ENCODE results near the gene MXRA7. TPM values are rescaled to one million over a fixed set of nuclear protein-coding genes. Genes with fewer than 3 reads are reported as not detected.
A peak's percentile ranks its signal among the peaks of the same experiment; 100 is the strongest.

The MXRA7 gene
- total and polyA plus RNA-seq, 2 experiments from 2014 or later, result 48.0 to 625 TPM

- Histone ChIP-seq H2AFZ (no peak overlapping the region), H3K9me3 (ENCODE audit: low read depth) (no peaks in the 10 kb centered on the region), H3K79me2 (ENCODE audit: insufficient read depth) (peaks cover 67% of the 10 kb centered on the region), H3K9me2 (ENCODE audit: insufficient read depth) (no peaks in the 10 kb centered on the region), H4K20me1 (ENCODE audit: insufficient read depth) (no peaks in the 10 kb centered on the region), H3K4me3 (no peak overlapping the region), H3K27ac (no peak overlapping the region), H3K4me1 (ENCODE audit: insufficient read depth) (peaks cover 46% of the 10 kb centered on the region), H3K9ac (no peak overlapping the region), H3F3A (ENCODE audit: insufficient read depth) (peaks cover 22% of the 10 kb centered on the region), H3K4me2 (ENCODE audit: unreplicated experiment) (no peak overlapping the region), H3K27me3 (replicated peaks; ENCODE audit: insufficient read depth) (no peaks in the 10 kb centered on the region), H3K36me3 (ENCODE audit: low read depth) (peaks cover 22% of the 10 kb centered on the region; the same call in 1 of the 2 replicates)
- WGBS, 2 experiments (ENCODE audit: low coverage in 1 of 2, low lambda C conversion rate in 2 of 2, missing lambda C conversion rate in 2 of 2), result 77 to 81% methylated on average over 4 to 7 of the region's 7 CpGs
- DNase-seq, result no peak
- TF ChIP-seq EZH2 (IDR thresholded peaks at IDR 0.05; ENCODE audit: insufficient read depth, poor library complexity, severe bottlenecking) (no peak), EZH2phosphoT487 (IDR thresholded peaks at IDR 0.05; ENCODE audit: insufficient read depth, low read depth) (no peak)
- in situ Hi-C loops (cut with MboI), result no loop called here
Measured at GRCh38 chr17:76684756-76685155, 26.0 kb downstream of the MXRA7 start.

DNA sequence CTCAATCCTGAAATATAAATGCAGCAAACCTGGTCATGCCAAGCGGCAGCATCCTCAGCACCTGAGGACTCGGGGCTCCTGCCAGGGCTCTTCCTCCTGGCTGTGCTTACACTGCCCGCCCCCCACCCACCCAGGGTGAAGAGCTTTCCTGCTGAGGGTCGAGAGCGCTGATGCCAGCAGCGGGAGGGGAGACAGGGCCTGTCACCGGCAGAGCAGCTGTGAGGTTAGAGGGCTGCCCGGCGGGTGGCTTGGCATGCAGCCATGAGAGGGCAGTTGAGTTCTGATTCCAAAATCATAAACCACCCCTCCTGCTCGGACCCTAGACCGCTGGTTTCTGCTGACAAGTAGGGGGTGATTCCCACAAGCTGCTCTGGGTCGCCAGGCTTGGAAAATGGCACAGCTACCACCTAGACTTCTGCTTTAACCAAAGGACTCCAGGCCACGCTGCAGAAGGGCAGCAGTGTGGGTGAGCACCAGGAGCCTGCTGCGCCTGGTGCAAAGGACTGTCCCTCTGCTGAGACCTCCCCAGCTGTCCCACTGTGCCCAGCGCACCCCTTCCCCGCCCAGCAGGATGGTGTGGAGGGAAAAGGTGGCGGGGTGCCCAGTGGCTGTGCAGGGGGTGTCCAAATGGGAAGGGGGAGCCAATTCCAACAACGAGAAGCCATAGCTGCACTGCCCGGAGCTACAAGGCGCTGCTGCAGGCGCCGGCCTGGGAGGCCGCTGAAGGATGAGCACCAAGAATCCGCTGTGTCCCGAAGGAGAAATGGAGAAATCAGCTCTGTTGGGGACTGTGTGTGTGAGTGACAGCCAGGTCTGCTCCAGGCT, 26.6 kb downstream of the MXRA7 start:
- no peak overlapping the region for H3K27ac ChIP-seq
- no peaks in the 10 kb centered on the region for H3K9me3 ChIP-seq (ENCODE audit: low read depth)
- H3F3A ChIP-seq (ENCODE audit: insufficient read depth), result peaks cover 17% of the 10 kb centered on the region
- WGBS, 2 experiments (ENCODE audit: low coverage in 1 of 2, low lambda C conversion rate in 2 of 2, missing lambda C conversion rate in 2 of 2), result 93 to 94% methylated on average over 25 of the region's 25 CpGs
- H3K9ac ChIP-seq, result no peak overlapping the region
- H3K27me3 ChIP-seq (replicated peaks; ENCODE audit: insufficient read depth), result no peaks in the 10 kb centered on the region
- peaks cover 40% of the 10 kb centered on the region for H3K4me1 ChIP-seq (ENCODE audit: insufficient read depth)
- DNase-seq, result no peak
- peaks cover 61% of the 10 kb centered on the region for H3K79me2 ChIP-seq (ENCODE audit: insufficient read depth)
- H4K20me1 ChIP-seq (ENCODE audit: insufficient read depth), result no peaks in the 10 kb centered on the region
- no peak for TF ChIP-seq EZH2phosphoT487 (IDR thresholded peaks at IDR 0.05; ENCODE audit: insufficient read depth, low read depth)
- no peak for TF ChIP-seq EZH2 (IDR thresholded peaks at IDR 0.05; ENCODE audit: insufficient read depth, poor library complexity, severe bottlenecking)
- no peak overlapping the region for H3K4me3 ChIP-seq
- H3K4me2 ChIP-seq (ENCODE audit: unreplicated experiment), result no peak overlapping the region
- in situ Hi-C loops (cut with MboI), result no loop called here
- no peak overlapping the region for H2AFZ ChIP-seq
- no peaks in the 10 kb centered on the region for H3K9me2 ChIP-seq (ENCODE audit: insufficient read depth)
- H3K36me3 ChIP-seq (ENCODE audit: low read depth), result peaks cover 21% of the 10 kb centered on the region; the same call in 1 of the 2 replicates

- H3K4me2 ChIP-seq (ENCODE audit: unreplicated experiment), result no peak overlapping the region
Measured at GRCh38 chr17:76683011-76683755, 27.6 kb downstream of the MXRA7 start.

DNA sequence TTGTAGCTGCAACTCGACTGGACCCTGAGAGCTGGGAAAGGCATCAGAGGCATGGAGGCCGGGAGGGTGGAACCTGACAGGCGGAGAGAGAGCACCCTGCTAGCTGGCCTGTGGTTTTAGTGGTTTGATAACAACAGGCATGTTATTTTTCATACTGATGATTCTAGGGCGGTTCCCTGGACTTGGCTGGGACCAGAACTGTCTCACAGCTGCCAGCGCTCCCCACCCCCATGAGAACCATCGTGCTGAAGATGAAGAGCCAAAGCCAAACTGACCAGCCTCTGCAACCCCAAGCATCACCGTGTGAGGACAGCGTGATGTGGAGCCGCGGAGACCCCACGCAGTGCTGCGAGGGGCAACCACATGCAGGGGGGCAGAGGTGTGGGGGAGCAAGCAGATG, 28.5 kb downstream of the MXRA7 start:
- no peaks in the 10 kb centered on the region for H3K9me3 ChIP-seq (ENCODE audit: low read depth)
- H3K4me3 ChIP-seq, result no peak overlapping the region
- no peak overlapping the region for H3K4me2 ChIP-seq (ENCODE audit: unreplicated experiment)
- H3K36me3 ChIP-seq (ENCODE audit: low read depth), result peaks cover 27% of the 10 kb centered on the region; the same call in 1 of the 2 replicates
- H3K4me1 ChIP-seq (ENCODE audit: insufficient read depth), result peaks cover 21% of the 10 kb centered on the region
- no peaks in the 10 kb centered on the region for H3K9me2 ChIP-seq (ENCODE audit: insufficient read depth)
- TF ChIP-seq EZH2 (IDR thresholded peaks at IDR 0.05; ENCODE audit: insufficient read depth, poor library complexity, severe bottlenecking), result no peak
- no peak for TF ChIP-seq EZH2phosphoT487 (IDR thresholded peaks at IDR 0.05; ENCODE audit: insufficient read depth, low read depth)
- peaks cover 7% of the 10 kb centered on the region; the same call in 1 of the 2 replicates for H3F3A ChIP-seq (ENCODE audit: insufficient read depth)
- H2AFZ ChIP-seq, result no peak overlapping the region
- H3K27ac ChIP-seq, result peak overlapping the region; percentile 32; the same call in 1 of the 2 replicates
- H3K27me3 ChIP-seq (replicated peaks; ENCODE audit: insufficient read depth), result no peaks in the 10 kb centered on the region
- H4K20me1 ChIP-seq (ENCODE audit: insufficient read depth), result no peaks in the 10 kb centered on the region
- 45 to 47% methylated on average over 11 to 12 of the region's 12 CpGs for WGBS, 2 experiments (ENCODE audit: low coverage in 1 of 2, low lambda C conversion rate in 2 of 2, missing lambda C conversion rate in 2 of 2)
- in situ Hi-C loops (cut with MboI), result no loop called here
- no peak overlapping the region for H3K9ac ChIP-seq
- peak; percentile 44 for DNase-seq
- H3K79me2 ChIP-seq (ENCODE audit: insufficient read depth), result peaks cover 44% of the 10 kb centered on the region

More at GRCh38 chr17:76683011-76683755, 27.6 kb downstream of the MXRA7 start:
- no peaks in the 10 kb centered on the region for H4K20me1 ChIP-seq (ENCODE audit: insufficient read depth)
- no peak overlapping the region for H3K9ac ChIP-seq
- H2AFZ ChIP-seq, result no peak overlapping the region
- H3K36me3 ChIP-seq (ENCODE audit: low read depth), result peaks cover 27% of the 10 kb centered on the region; the same call in 1 of the 2 replicates
- H3F3A ChIP-seq (ENCODE audit: insufficient read depth), result peaks cover 11% of the 10 kb centered on the region; the same call in 1 of the 2 replicates
- TF ChIP-seq EZH2phosphoT487 (IDR thresholded peaks at IDR 0.05; ENCODE audit: insufficient read depth, low read depth) (no peak), EZH2 (IDR thresholded peaks at IDR 0.05; ENCODE audit: insufficient read depth, poor library complexity, severe bottlenecking) (no peak)
- H3K79me2 ChIP-seq (ENCODE audit: insufficient read depth), result peaks cover 53% of the 10 kb centered on the region
- in situ Hi-C loops (cut with MboI), result no loop called here
- DNase-seq, result no peak
- no peaks in the 10 kb centered on the region for H3K27me3 ChIP-seq (replicated peaks; ENCODE audit: insufficient read depth)
- no peak overlapping the region for H3K4me3 ChIP-seq
- no peak overlapping the region for H3K27ac ChIP-seq
- H3K9me2 ChIP-seq (ENCODE audit: insufficient read depth), result no peaks in the 10 kb centered on the region
- 80 to 88% methylated on average over 18 of the region's 18 CpGs for WGBS, 2 experiments (ENCODE audit: low coverage in 1 of 2, low lambda C conversion rate in 2 of 2, missing lambda C conversion rate in 2 of 2)
- no peaks in the 10 kb centered on the region for H3K9me3 ChIP-seq (ENCODE audit: low read depth)
- H3K4me1 ChIP-seq (ENCODE audit: insufficient read depth), result peaks cover 30% of the 10 kb centered on the region
